Measurements from ENCODE around the gene STING1. TPM values are rescaled to one million over a fixed set of nuclear protein-coding genes. Genes with fewer than 3 reads are reported as not detected.
"Not testable (repeated sequence)": the region's sequence is repeated elsewhere in the genome, so short reads cannot be mapped to it uniquely, and the experiment has no call there.

STING1 gene
- total RNA-seq, 1 experiment from 2014 or later = 0.48 TPM

DNA sequence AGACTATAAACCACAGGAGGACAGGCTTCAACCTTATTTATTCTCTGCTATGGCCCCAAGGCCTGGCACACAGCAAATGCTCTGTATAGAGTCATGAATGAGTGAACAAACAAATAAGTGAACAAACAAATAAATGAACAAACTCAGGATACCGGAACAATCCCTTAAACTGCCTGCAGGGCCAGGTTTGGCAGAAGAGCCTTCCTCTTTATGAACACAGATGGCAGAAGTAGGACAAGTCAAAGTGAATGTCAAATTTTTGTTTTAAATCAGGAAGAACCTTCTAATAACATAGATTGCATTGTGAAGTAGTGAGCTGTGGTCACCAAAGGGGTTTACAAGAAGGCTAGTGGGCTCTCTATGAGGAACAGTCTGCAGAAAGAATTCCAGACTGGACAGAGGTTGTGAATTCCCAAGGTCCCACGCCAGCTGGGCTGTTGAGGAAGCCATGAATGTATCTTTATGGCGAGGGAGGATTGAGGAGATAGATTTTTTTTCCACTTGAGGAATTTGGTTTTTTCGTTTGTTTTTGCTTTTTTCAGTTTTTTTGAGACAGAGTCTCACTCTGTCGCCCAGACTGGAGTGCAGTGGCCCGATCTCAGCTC lies 30.3 kb upstream of the STING1 start:
- H4K20me1 ChIP-seq (ENCODE audit: control insufficient read depth, insufficient read depth, insufficient read length) = no peaks in the 10 kb centered on the region
- no peak overlapping the region for H2AK5ac ChIP-seq (ENCODE audit: insufficient read length, low read length)
- no peak for DNase-seq

DNA sequence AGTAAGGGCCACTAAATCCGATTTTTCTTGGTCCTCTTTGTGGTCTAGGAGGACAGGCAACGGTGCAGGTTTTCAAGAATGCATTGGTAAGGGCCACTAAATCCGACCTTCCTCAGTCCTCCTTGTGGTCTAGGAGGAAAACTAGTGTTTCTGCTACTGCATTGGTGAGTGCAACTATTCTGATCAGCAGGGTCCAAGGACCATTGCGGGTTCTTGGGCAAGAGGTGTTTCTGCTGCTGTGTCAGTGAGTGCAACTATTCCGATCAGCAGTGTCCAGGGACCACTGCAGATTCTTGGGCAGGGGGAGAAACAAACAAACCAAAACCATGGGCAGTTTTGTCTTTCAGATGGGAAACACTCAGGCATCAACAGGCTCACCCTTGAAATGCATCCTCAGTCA lies 22.2 kb upstream of the STING1 start:
- Mint-ChIP-seq H3K4me1 (peaks cover 31 to 33% of the 10 kb centered on the region in 2 experiments), H3K27me3 (ENCODE audit: low read depth) (peaks cover 11% of the 10 kb centered on the region), H3K9me3 (peaks cover 10 to 11% of the 10 kb centered on the region in 2 experiments), H3K4me3 (peak overlapping the region; percentile 17 to 23; a peak in 3 of 5 replicates), H3K27ac (peak overlapping the region in 1 of 3 experiments; percentile 27; a peak in 1 of 7 replicates)
- not testable (repeated sequence) for H2AFZ ChIP-seq (ENCODE audit: low read length); H3K14ac ChIP-seq (ENCODE audit: insufficient read depth, low read length); H3K9ac ChIP-seq (ENCODE audit: extremely low read depth, insufficient read length, low read length); H4K5ac ChIP-seq (ENCODE audit: insufficient read length, low read depth, low read length); H3K79me1 ChIP-seq (ENCODE audit: insufficient read depth, low read depth, low read length, poor library complexity, severe bottlenecking); H3T11ph ChIP-seq (ENCODE audit: low read length); H2BK5ac ChIP-seq (ENCODE audit: insufficient read length, low read length); H3K4me1 ChIP-seq (ENCODE audit: insufficient read depth, low read length); H2BK15ac ChIP-seq (ENCODE audit: low read depth, low read length); H3K23me2 ChIP-seq (ENCODE audit: insufficient read length, low read depth, low read length, poor library complexity, severe bottlenecking); H3K18ac ChIP-seq (ENCODE audit: insufficient read length, low read depth, low read length); H2BK20ac ChIP-seq (ENCODE audit: low read depth, low read length, poor library complexity, severe bottlenecking); H4K8ac ChIP-seq (replicated peaks; ENCODE audit: insufficient read length, low read depth, low read length); H4K91ac ChIP-seq (ENCODE audit: insufficient read length, low read depth, low read length); H3K27me3 ChIP-seq (ENCODE audit: insufficient read depth, low read length); H3K56ac ChIP-seq (ENCODE audit: insufficient read length, low read depth, low read length); H2AK5ac ChIP-seq (ENCODE audit: insufficient read length, low read length); H3K4ac ChIP-seq (ENCODE audit: low read depth, low read length); H3K36me3 Mint-ChIP-seq (ENCODE audit: insufficient read depth in 1 of 3, low read depth in 3 of 3); DNase-seq; H3K23ac ChIP-seq (ENCODE audit: insufficient read length, low read depth, low read length); H3K4me2 ChIP-seq (ENCODE audit: insufficient read depth, insufficient read length, low read length); H3K27ac ChIP-seq (ENCODE audit: insufficient read length, low read depth, low read length); H3K79me2 ChIP-seq (ENCODE audit: insufficient read depth, low read length); H2BK12ac ChIP-seq (ENCODE audit: insufficient read length, low read depth, low read length); H2BK120ac ChIP-seq (ENCODE audit: low read depth, low read length, poor library complexity, severe bottlenecking); H3K9me3 ChIP-seq (ENCODE audit: control insufficient read depth, low read depth, low read length); H4K20me1 ChIP-seq (ENCODE audit: control insufficient read depth, insufficient read depth, insufficient read length)
- WGBS (ENCODE audit: extremely low coverage, insufficient read length, low lambda C conversion rate) = no CpG with 5 or more reads among the region's 5 CpGs

More for the DNA sequence above, 30.3 kb upstream of the STING1 start:
- no peaks in the 10 kb centered on the region for H3K4me1 ChIP-seq (ENCODE audit: insufficient read depth, low read length)
- H3K79me1 ChIP-seq (ENCODE audit: insufficient read depth, low read depth, low read length, poor library complexity, severe bottlenecking) = no peaks in the 10 kb centered on the region
- no peak overlapping the region for H2BK5ac ChIP-seq (ENCODE audit: insufficient read length, low read length)
- no peaks in the 10 kb centered on the region for H3K9me3 ChIP-seq (ENCODE audit: control insufficient read depth, low read depth, low read length)
- no peak overlapping the region for H2BK20ac ChIP-seq (ENCODE audit: low read depth, low read length, poor library complexity, severe bottlenecking)
- H4K8ac ChIP-seq (replicated peaks; ENCODE audit: insufficient read length, low read depth, low read length) = no peak overlapping the region
- H3K9ac ChIP-seq (ENCODE audit: extremely low read depth, insufficient read length, low read length) = no peak overlapping the region
- no peak overlapping the region for H4K5ac ChIP-seq (ENCODE audit: insufficient read length, low read depth, low read length)
- peaks cover 4% of the 10 kb centered on the region for H3K27me3 Mint-ChIP-seq (ENCODE audit: low read depth)
- no peak overlapping the region for H3K27ac Mint-ChIP-seq
- no peak overlapping the region for H2AFZ ChIP-seq (ENCODE audit: low read length)
- peaks cover 3 to 11% of the 10 kb centered on the region in 2 experiments for H3K4me1 Mint-ChIP-seq
- H3K79me2 ChIP-seq (ENCODE audit: insufficient read depth, low read length) = no peaks in the 10 kb centered on the region
- H3K14ac ChIP-seq (ENCODE audit: insufficient read depth, low read length) = no peak overlapping the region
- no CpG with 5 or more reads among the region's 6 CpGs for WGBS (ENCODE audit: extremely low coverage, insufficient read length, low lambda C conversion rate)
- H3K36me3 Mint-ChIP-seq (ENCODE audit: insufficient read depth in 1 of 3, low read depth in 3 of 3) = peaks cover 16 to 29% (median 17%) of the 10 kb centered on the region in 3 experiments; a peak in 6 of 7 replicates
- no peak overlapping the region for H3K4me2 ChIP-seq (ENCODE audit: insufficient read depth, insufficient read length, low read length)
- no peak overlapping the region for H3K56ac ChIP-seq (ENCODE audit: insufficient read length, low read depth, low read length)
- peaks cover 6 to 10% of the 10 kb centered on the region in 2 experiments; a peak in 3 of 5 replicates for H3K9me3 Mint-ChIP-seq
- no peak overlapping the region for H3T11ph ChIP-seq (ENCODE audit: low read length)
- H2BK15ac ChIP-seq (ENCODE audit: low read depth, low read length) = no peak overlapping the region
- H3K23me2 ChIP-seq (ENCODE audit: insufficient read length, low read depth, low read length, poor library complexity, severe bottlenecking) = no peaks in the 10 kb centered on the region
- no peak overlapping the region for H2BK120ac ChIP-seq (ENCODE audit: low read depth, low read length, poor library complexity, severe bottlenecking)
- no peaks in the 10 kb centered on the region for H3K27me3 ChIP-seq (ENCODE audit: insufficient read depth, low read length)
- TF ChIP-seq, protein P1, sequence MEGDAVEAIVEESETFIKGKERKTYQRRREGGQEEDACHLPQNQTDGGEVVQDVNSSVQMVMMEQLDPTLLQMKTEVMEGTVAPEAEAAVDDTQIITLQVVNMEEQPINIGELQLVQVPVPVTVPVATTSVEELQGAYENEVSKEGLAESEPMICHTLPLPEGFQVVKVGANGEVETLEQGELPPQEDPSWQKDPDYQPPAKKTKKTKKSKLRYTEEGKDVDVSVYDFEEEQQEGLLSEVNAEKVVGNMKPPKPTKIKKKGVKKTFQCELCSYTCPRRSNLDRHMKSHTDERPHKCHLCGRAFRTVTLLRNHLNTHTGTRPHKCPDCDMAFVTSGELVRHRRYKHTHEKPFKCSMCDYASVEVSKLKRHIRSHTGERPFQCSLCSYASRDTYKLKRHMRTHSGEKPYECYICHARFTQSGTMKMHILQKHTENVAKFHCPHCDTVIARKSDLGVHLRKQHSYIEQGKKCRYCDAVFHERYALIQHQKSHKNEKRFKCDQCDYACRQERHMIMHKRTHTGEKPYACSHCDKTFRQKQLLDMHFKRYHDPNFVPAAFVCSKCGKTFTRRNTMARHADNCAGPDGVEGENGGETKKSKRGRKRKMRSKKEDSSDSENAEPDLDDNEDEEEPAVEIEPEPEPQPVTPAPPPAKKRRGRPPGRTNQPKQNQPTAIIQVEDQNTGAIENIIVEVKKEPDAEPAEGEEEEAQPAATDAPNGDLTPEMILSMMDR (conservative IDR thresholded peaks at IDR 0.05) = no peak
- no peak overlapping the region for H2BK12ac ChIP-seq (ENCODE audit: insufficient read length, low read depth, low read length)
- H4K91ac ChIP-seq (ENCODE audit: insufficient read length, low read depth, low read length) = no peak overlapping the region
- H3K27ac ChIP-seq (ENCODE audit: insufficient read length, low read depth, low read length) = no peak overlapping the region
- H3K4me3 Mint-ChIP-seq = no peak overlapping the region
- H3K18ac ChIP-seq (ENCODE audit: insufficient read length, low read depth, low read length) = no peak overlapping the region
- H3K4ac ChIP-seq (ENCODE audit: low read depth, low read length) = no peak overlapping the region
- no peak overlapping the region for H3K23ac ChIP-seq (ENCODE audit: insufficient read length, low read depth, low read length)

Data from H9 (cell line).